Activated gamma-delta T cell (primary cell): Measurements from ENCODE around the gene CPEB2.

Experiments used
- DNase-seq: peaks from one replicate; lab custom pipeline; 2025; lab: John Stamatoyannopoulos, UW

The CPEB2 gene

GRCh38 chr4:15117270-15117946 is 115.1 kb downstream of the CPEB2 start:
- no peak for DNase-seq

GRCh38 chr4:15118292-15118691 is 116.0 kb downstream of the CPEB2 start:
- DNase-seq: no peak
